CMK (cell line): Measurements from ENCODE around the gene CELF2.
"Not testable (repeated sequence)": the region's sequence is repeated elsewhere in the genome, so short reads cannot be mapped to it uniquely, and the experiment has no call there.

Experiments
- DNase-seq: peaks from one replicate; pipeline ENCODE4 v3.0.0-alpha.2; 2010; ENCODE audit warnings: low read depth

The CELF2 gene

DNA sequence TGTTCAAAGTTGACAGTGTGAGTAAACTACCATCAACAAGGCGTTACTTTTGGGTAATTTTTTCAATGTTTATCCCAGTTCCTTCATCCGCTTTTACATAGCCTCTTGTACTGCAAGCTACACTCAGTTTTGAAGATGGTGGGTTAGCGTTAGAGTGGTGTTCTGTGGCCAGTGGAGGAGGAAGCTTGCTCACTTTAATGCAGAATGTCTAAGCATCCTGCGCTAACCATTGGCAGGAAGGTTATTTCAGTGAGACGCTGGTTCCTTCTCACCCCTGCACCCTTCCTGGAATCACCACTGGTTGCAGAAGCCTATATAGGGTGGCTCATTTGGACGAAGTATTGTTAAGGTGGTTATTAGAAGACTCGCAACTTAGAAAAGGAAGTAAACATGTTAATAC is 159.1 kb downstream of the CELF2 start:
- DNase-seq: no peak

DNA sequence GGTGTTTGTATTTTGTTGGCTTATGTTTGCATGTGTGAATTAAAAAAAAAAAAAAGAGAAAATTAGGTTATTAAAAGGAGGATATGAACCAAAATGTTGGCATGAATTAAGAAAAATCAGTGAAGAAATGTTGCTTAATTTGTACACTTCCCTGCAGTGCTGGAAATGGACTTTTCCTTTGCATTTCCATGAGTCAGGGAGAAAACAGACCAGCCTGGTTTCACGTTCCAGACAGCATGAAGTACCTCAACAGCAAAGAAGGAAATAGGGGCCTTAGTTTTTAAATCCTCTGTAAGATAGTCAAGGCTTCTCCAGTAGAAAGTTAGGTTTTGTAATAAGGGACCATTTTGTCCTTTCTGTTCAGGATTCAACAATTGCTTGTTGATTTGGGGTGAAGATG is 159.7 kb downstream of the CELF2 start:
- no peak for DNase-seq

DNA sequence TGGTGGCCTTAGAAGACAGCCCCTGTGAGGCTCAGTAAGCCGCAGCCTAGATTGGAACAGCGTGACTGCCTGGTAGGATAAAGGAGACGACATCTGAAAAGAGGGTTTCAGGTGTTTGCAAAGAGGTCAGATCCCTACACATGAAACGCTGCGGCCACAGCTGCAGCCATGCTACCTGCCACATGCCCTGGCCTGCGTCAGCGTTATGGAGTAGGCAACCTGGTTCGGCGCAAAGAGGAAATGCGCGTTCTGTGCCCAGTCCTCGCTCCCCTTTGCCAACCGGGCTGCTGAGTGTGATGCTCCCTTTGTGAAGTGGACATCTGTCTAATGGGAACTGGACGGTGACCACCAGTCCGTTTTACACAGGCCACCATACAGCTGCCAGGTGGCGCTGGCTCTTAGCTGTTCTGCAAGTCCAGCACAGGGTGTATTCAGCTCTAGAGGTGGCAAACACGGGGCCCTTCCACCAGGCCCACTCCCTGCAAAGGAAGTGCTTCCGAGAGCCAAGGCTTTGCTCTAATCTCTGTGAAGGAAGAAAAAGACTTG is 160.3 kb downstream of the CELF2 start:
- DNase-seq: no peak

GRCh38 chr10:11178606-11179515 is 161.2 kb downstream of the CELF2 start:
- peak; percentile 76 for DNase-seq

- DNase-seq: no peak
Measured at GRCh38 chr10:11179516-11180105, 161.9 kb downstream of the CELF2 start.

DNA sequence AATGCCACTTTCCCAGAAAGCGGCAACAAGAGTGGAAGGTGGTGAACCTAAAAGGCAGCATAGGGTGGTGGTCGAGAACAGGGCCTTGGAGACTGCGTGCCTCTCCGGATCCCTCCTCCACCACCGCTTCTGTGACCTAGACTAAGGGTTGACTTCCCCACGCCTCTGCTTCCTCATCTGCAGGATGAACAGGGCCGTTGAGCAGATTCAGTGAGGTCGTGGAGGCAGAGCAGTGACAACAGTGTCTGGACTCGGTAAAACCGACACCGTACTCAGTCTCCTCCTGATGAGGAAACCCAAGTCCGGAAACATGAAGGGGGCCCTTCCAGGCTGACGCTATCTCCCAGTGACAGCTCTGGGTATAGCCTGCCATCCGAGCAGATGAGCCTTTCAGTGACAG is 162.6 kb downstream of the CELF2 start:
- DNase-seq: no peak

DNA sequence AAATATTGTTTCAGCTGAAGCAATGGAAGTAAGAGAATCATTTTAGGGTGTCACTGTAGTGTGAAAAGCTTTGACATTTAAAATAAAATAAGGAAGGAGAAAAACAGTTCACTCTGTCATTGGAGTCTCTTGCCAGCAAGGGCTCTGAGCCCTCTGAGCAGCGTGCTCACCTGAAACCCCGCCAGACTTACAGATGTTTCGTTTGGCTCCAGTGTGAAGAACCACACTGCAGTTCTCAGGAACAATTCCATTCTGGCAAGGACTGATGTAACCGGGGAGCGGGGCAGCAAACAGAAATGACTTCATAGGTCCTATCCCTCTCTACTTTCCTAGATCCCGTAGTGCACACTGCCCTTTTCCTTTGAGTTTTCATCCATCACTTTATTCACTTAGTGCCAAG is 164.3 kb downstream of the CELF2 start:
- no peak for DNase-seq

DNA sequence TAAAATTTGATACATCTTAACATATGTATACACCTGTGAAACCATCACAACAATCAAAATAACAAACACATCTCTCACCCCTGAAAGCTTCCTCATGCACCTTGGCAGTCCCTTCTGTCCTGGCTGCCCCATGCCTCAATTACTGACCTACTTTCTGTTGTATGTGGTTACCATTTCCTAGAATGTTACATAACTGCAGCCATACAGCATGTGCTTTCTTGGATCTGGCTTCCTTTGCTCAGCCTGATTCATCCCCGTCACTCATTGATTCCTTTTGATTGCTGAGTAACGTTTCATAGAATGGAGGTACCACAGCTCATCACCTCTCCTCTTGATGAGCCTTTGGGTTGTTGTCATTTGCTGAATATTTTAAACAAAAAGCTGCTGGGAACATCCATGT is 165.3 kb downstream of the CELF2 start:
- no peak for DNase-seq

DNA sequence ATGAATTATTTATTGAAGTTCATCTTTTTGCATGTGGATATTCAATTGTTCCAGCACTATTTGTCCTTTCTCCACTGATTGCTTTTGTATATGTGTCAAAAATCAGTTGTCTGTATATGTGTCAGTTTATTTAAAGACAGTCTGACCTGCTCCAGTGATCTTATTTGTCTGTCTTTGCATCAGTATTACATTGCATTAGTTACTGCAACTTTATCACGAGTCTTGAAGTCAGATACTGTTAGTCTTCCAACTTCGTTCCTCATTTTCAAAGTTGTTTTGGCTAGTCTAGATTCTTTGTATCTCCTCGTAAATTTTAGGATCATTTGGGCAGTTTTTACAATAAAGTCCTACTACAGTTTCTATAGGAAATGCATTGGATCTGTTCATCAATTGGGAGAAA is 166.4 kb downstream of the CELF2 start:
- no peak for DNase-seq

- not testable (repeated sequence) for DNase-seq
Measured at GRCh38 chr10:11185128-11185665, 167.5 kb downstream of the CELF2 start.

DNA sequence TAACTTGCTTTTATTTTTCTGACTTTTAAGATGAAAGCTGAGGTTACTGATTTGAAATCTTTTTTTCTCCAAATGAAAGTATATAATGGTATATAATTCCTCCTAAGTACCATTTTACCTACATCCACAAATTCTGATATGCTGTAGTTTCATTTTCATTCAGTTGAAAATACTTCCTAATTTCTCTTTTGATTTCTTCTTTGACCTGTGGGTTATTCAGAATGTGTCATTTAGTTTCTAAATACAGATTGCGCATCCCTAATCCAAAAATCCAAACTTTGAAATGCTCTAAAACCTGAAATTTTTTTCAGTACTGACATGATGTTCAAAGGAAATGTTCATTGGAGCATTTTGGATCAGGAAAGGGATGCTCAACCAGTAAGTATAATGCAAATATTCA is 168.7 kb downstream of the CELF2 start:
- no peak for DNase-seq

DNA sequence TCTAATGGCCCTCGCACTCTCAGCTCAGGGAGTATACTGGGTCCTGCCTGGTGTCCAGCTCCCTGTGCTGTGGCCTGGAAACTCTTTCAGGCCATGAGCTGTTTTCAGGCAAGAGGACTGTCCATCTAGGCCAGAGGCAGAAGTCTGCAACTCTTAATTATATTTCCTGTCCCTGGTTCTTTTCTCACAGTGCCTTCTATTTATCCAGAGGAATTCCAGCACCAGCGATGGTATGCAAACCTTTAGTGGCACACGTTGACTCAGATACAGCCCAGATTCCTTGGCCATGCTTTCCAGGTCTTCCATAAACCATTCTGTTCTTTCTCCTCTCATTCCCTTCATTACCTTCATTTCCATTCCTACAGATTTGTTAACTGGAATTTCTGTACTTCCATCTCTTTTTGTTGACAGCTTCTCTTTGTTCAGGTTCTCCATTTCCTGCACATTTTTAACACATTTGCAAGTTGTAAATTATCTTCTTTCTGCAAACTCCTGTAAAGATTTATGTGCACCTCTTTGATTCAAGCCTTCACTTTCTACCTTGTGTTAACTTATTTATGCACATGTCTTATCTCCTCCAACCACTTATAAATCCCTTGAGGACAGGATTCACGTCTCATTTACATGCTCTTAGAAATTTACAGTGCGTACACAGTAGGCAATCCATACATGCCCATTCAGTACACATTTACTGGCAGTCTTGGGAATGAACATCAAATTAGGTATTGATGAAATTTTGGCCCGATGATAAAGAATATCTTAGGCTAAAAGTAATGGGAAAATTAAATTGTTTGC is 172.1 kb downstream of the CELF2 start:
- DNase-seq: no peak

DNA sequence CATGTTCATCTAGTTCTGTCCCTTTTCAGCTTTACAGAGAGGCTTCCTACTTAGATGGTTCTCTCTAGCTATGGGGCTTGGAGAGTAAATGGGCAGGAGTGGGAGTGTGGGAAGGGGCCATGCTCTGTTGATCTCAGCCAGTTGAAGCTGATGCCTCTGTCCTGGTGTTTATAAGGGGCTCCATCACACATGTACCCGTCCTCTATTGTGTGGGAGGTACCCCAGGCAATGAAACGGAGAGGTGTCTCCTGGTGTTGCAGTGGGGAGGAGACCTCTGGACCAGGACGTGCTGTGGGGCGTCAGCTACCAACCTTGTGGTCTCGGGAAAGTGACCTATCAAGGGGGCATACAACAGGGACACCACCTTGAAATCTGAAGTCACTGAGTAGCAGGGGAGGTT is 173.5 kb downstream of the CELF2 start:
- DNase-seq: no peak

- DNase-seq: no peak
Measured at GRCh38 chr10:11191678-11192077, 174.0 kb downstream of the CELF2 start.

DNA sequence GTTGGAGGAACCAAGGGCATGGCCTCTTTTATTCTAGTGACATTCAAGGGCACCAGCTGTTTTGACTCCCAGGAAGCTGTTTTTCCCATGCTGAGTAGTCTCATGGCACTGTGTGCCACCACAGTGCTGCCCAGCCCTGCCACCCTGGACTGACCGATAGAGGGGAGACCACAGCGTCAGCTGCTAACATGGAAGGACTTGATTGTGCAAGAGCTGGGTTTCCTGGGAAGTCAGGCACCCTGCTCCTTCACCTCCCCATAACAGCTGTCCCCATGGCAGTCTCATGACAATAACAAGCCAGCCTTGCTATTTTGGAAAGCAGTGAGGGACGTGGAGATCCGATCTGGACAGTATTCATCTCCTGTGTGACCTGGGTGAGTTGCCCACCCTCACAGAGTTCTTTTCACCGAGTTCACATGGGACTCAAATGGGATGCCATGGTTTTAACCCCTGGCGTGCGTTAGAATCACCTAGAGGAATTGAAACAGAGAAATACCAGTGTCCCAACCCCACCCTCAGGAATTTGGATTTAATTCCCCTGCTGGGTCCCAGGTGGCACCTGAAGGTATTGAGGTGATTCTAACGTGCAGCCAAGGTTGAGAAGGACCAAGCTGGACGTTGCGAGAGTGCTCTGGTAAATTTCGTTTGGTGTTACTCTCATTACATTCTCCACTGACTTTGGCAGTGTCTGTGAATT is 174.8 kb downstream of the CELF2 start:
- DNase-seq: no peak

GRCh38 chr10:11193001-11193551 is 175.4 kb downstream of the CELF2 start:
- DNase-seq: no peak

DNA sequence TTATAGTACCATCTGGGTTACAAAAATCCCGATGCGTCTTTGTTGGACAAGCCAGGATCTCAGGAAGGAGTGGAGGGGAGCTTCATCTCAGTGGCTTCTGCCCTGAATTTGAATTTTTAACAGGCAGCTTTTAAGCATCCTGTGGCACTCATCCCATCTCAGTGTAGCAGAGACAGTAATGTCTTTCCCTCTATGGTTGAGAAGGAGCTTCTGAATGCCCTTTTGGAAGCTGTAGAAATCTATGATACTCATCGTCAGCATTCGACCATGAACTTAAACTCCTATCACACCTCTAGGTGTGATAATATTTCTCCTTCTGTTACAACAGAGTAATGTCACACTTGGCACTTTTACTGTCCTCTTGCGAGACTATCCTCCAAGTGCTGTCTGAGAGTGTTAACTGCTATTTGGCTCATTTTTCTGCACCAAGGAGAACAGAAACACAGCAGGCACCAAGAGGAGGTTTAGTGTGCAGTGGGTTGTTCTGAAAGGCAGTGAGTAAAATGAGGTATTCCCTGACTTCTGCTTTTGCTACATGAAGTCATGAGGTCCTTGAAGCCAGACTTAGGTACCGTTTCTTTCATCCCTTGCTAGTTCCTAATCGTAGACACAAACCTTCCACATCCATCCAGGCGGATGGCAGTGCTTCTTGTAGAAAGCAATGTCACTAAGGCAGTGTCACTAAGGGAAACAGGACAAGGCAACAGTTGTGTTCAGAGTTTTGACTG is 177.4 kb downstream of the CELF2 start:
- DNase-seq: no peak

DNA sequence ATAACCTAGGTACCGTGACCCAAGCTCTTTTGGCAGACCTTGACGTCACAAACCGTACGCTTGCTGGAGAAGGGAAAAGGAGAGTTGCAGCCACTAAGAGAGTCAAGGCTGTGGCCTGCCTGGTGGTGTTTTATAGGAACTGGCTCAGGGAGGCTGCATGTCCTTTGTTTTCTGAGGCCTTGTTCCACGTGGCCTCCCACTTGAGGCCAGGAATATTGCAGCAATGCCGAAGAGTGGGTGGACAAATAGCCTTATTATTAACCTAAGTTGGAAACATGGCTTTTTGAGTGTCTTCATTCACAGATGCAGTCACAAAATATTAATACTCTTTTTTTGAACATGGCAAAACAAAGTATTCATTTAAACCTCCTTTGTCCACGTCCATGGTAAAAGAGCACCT is 178.0 kb downstream of the CELF2 start:
- no peak for DNase-seq

GRCh38 chr10:11197266-11197712 is 179.6 kb downstream of the CELF2 start:
- DNase-seq: no peak

- no peak for DNase-seq
Measured at GRCh38 chr10:11197878-11198277, 180.2 kb downstream of the CELF2 start.

- no peak for DNase-seq
Measured at GRCh38 chr10:11201911-11202310, 184.2 kb downstream of the CELF2 start.
